ENCODE measurements around the gene PKHD1.
A peak's percentile ranks its signal among the peaks of the same experiment; 100 is the strongest.

PKHD1 gene

DNA sequence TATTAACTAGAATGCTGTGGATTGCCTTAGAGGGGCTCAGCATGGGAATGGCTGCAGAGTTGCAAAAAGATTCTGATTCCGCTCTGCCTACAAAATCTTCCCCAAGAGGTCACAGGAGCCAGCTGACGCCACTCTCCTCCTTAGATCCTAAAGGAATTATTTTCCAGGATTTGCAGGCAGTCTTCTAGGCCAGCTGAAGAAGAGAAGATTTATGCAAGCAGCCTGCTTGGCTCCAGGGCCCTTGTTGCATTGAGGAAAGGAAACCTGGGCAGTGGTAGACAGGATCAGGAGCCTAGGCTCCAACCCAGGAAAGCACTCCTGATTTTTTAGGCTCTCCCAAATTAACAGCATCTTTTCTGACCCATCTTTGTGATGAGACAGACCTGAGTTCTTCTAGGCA lies 245.8 kb downstream of the PKHD1 start:
- ATAC-seq (ENCODE audit: low read depth) = no peak
- TF ChIP-seq, protein P1, sequence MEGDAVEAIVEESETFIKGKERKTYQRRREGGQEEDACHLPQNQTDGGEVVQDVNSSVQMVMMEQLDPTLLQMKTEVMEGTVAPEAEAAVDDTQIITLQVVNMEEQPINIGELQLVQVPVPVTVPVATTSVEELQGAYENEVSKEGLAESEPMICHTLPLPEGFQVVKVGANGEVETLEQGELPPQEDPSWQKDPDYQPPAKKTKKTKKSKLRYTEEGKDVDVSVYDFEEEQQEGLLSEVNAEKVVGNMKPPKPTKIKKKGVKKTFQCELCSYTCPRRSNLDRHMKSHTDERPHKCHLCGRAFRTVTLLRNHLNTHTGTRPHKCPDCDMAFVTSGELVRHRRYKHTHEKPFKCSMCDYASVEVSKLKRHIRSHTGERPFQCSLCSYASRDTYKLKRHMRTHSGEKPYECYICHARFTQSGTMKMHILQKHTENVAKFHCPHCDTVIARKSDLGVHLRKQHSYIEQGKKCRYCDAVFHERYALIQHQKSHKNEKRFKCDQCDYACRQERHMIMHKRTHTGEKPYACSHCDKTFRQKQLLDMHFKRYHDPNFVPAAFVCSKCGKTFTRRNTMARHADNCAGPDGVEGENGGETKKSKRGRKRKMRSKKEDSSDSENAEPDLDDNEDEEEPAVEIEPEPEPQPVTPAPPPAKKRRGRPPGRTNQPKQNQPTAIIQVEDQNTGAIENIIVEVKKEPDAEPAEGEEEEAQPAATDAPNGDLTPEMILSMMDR (IDR thresholded peaks at IDR 0.05; ENCODE audit: poor library complexity, severe bottlenecking) = no peak
- Histone ChIP-seq H3K4me1 (ENCODE audit: insufficient read depth, poor library complexity, severe bottlenecking) (no peaks in the 10 kb centered on the region), H3K27ac (ENCODE audit: poor library complexity, severe bottlenecking) (no peak overlapping the region), H3K36me3 (ENCODE audit: low read depth) (no peaks in the 10 kb centered on the region), H3K9me3 (ENCODE audit: severe bottlenecking) (no peaks in the 10 kb centered on the region), H3K27me3 (ENCODE audit: insufficient read depth, poor library complexity, severe bottlenecking) (peaks cover 3% of the 10 kb centered on the region), H3K4me3 (ENCODE audit: severe bottlenecking) (no peak overlapping the region)
- DNase-seq (ENCODE audit: low spot score) = no peak

DNA sequence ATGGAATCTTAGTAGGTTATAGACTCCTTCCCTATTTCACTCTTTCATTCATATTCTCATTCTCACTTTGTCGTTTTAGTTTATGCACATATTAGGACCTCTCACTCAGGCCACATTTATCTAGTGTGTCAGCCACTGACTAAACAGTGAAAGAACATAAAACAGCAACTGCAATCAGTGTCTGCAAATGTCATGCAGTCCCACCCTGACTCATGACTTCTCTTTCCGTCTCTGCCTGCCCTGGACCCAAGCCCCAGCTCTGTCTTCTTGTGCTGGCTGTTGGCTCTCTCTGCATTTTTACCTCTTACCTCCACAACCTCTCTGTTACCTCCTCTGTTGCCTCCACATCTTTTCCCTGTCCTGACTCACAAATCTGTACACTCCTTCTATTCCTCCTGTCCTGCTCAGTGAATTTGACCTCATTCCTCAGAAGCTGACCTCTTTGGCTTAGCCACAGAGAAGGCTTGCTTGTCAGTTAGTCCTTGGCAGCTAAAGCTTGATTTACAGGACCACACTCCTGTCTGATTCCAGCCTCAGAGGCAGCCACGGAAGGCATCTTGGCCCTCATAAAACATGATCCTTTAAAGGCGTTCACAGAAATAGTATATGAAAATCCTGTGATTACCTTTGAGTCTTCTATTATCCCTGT lies 247.6 kb downstream of the PKHD1 start:
- TF ChIP-seq, protein P1 (IDR thresholded peaks at IDR 0.05; ENCODE audit: poor library complexity, severe bottlenecking) = no peak
- ATAC-seq (ENCODE audit: low read depth) = no peak

DNA sequence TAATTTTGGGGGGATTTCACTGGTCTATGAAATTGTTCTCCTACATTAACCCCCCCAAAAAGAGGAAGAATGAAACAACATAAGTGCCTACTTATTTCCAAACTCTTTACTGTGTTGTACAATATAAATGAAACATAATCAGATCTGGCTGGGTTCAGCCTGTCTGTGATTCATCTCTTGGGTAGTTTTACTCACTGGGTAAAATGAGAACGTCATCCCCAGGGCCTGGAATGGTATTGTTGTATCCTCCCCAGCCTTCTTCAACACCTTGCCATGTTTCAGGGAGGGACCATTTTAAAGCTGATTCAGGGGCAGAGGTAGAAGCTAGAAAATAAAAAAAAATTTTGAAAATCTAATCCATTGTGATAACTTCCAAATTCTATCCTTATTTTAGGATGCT lies 256.7 kb downstream of the PKHD1 start:
- H3K27me3 ChIP-seq (ENCODE audit: insufficient read depth, poor library complexity, severe bottlenecking) = peaks cover 3% of the 10 kb centered on the region
- DNase-seq (ENCODE audit: low spot score) (no peak), ATAC-seq (ENCODE audit: low read depth) (peak; percentile 38; the same call in 1 of the 3 replicates)
- H3K4me1 ChIP-seq (ENCODE audit: insufficient read depth, poor library complexity, severe bottlenecking) = no peaks in the 10 kb centered on the region
- no peaks in the 10 kb centered on the region for H3K36me3 ChIP-seq (ENCODE audit: low read depth)
- TF ChIP-seq, protein P1 (IDR thresholded peaks at IDR 0.05; ENCODE audit: poor library complexity, severe bottlenecking) = no peak
- no peak overlapping the region for H3K27ac ChIP-seq (ENCODE audit: poor library complexity, severe bottlenecking)
- no peak overlapping the region for H3K4me3 ChIP-seq (ENCODE audit: severe bottlenecking)
- no peaks in the 10 kb centered on the region for H3K9me3 ChIP-seq (ENCODE audit: severe bottlenecking)

More for the DNA sequence above, 247.6 kb downstream of the PKHD1 start:
- Histone ChIP-seq H3K4me1 (ENCODE audit: insufficient read depth, poor library complexity, severe bottlenecking) (no peaks in the 10 kb centered on the region), H3K4me3 (ENCODE audit: severe bottlenecking) (no peak overlapping the region), H3K27me3 (ENCODE audit: insufficient read depth, poor library complexity, severe bottlenecking) (peaks cover 3% of the 10 kb centered on the region), H3K36me3 (ENCODE audit: low read depth) (no peaks in the 10 kb centered on the region), H3K9me3 (ENCODE audit: severe bottlenecking) (no peaks in the 10 kb centered on the region), H3K27ac (ENCODE audit: poor library complexity, severe bottlenecking) (no peak overlapping the region)
- no peak for DNase-seq (ENCODE audit: low spot score)

DNA sequence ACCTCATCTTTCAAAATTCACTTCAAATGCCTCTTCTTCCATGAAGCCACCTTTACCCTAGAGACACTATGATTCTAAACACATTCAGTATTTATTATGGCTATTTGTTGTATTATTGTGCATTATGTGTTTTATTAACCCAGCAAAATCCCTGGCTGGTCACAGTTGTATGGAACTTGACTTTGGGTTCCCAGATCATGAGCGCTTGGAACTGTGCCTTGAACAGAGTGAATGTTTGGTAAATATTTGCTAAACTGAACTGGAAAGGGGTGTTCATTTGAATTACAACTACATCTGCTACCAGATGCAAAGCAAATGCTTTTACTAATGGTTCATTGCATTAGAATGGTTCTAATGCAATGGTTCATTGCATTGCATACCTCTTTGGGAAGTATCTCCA lies 259.8 kb downstream of the PKHD1 start:
- Histone ChIP-seq H3K4me1 (ENCODE audit: insufficient read depth, poor library complexity, severe bottlenecking) (no peaks in the 10 kb centered on the region), H3K9me3 (ENCODE audit: severe bottlenecking) (no peaks in the 10 kb centered on the region), H3K4me3 (ENCODE audit: severe bottlenecking) (no peak overlapping the region), H3K27me3 (ENCODE audit: insufficient read depth, poor library complexity, severe bottlenecking) (peaks cover 3% of the 10 kb centered on the region), H3K36me3 (ENCODE audit: low read depth) (no peaks in the 10 kb centered on the region), H3K27ac (ENCODE audit: poor library complexity, severe bottlenecking) (no peak overlapping the region)
- TF ChIP-seq, protein P1 (IDR thresholded peaks at IDR 0.05; ENCODE audit: poor library complexity, severe bottlenecking) = no peak
- DNase-seq (ENCODE audit: low spot score) (no peak), ATAC-seq (ENCODE audit: low read depth) (no peak)

DNA sequence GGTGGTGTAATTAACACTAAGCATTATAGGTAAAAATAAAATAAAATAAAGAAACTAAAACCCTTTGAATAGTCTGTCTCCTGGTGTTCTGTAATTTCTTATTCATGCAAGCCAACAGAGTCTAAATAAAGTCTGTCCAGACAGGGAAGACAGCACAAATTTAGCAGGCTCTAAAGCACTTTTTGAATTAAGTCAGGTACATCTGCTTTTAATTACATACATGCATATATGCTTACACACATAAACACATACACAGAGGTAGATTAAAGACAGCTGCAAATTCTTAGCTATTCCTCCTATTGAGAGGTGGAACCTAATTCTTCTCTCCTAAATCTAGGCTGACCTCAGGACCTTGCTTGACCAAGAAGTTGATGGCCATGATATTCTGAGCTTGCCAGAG lies 262.5 kb downstream of the PKHD1 start:
- H3K36me3 ChIP-seq (ENCODE audit: low read depth) = no peaks in the 10 kb centered on the region
- peaks cover 3% of the 10 kb centered on the region for H3K27me3 ChIP-seq (ENCODE audit: insufficient read depth, poor library complexity, severe bottlenecking)
- H3K27ac ChIP-seq (ENCODE audit: poor library complexity, severe bottlenecking) = no peak overlapping the region
- no peak for DNase-seq (ENCODE audit: low spot score)
- TF ChIP-seq, protein P1 (IDR thresholded peaks at IDR 0.05; ENCODE audit: poor library complexity, severe bottlenecking) = no peak
- H3K4me3 ChIP-seq (ENCODE audit: severe bottlenecking) = no peak overlapping the region
- H3K4me1 ChIP-seq (ENCODE audit: insufficient read depth, poor library complexity, severe bottlenecking) = no peaks in the 10 kb centered on the region
- ATAC-seq (ENCODE audit: low read depth) = no peak
- no peaks in the 10 kb centered on the region for H3K9me3 ChIP-seq (ENCODE audit: severe bottlenecking)
